Hippocampal formation (tissue), 2 donors: ENCODE results near the gene SERPINB10.

ENCODE experiments used
- DNase-seq, 2 donors: peaks; one replicate each; lab custom pipeline; 2025; lab: John Stamatoyannopoulos, UW

SERPINB10 gene

DNA sequence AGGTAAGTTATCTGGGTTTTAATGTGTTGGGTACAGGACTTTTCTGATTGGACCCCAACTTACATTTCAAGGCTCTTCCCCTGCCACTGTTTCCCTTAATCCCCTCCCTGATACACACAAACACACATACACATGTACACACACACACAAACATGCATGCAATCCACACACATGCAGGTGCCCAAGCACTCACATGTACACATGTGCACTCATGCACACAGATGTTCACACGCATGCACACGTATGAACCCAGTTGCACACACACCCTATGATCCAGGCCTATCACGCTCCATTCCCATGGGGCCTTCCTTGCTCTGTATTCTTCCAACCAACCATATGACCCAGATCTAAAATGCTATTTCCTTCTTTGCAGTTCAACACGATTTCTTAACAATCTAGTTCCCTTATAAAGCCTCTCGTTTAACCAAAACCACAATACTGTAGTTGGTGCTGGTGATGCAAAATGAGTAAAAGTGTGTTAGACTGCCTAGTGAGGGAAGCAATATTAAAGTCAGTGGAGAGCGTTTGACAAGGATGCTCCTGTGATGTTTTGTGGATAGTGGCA is 73.2 kb downstream of the SERPINB10 start:
- DNase-seq, result no peak

DNA sequence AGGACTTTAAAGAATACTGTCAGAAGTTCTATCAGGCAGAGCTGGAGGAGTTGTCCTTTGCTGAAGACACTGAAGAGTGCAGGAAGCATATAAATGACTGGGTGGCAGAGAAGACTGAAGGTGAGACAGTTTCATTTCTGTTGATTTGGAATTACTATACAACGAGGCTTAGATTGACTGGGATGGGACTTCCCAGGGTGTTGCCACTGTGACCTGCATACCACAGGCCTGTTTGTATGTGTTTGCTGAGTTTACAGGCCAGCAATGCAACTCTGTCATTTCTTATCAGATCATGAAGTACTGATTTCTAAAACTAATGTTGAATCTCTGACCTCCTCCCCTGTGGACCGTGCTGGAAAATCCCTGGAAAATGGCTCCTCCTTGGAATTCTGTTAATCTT is 74.0 kb downstream of the SERPINB10 start:
- no peak for DNase-seq

DNA sequence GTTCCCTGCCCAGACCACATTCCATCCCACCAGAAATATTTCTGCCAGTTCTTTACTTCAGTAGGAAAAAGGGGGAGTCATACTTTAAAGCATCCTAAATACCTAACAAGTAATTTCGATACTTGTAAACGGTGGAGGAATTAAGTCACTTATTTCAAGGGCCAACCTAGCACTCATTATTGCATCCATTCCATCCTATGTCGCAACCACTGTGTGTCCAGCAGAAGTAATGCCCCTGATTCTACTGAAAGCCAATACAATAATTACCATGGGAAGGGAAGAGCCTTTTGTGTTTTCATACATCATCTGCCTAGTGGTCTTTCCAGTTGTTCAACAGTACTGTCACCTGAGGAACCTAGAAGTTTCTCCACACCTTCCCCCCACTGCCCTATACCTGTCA is 74.6 kb downstream of the SERPINB10 start:
- DNase-seq, result no peak
